ENCODE data around the gene ST3GAL5. TPM values are rescaled to one million over a fixed set of nuclear protein-coding genes. Genes with fewer than 3 reads are reported as not detected.

The ST3GAL5 gene
- total RNA-seq, 1 donor from 2014 or later = 12.9 TPM

GRCh38 chr2:85875350-85876050 lies 13.3 kb downstream of the ST3GAL5 start:
- peaks cover 11% of the 10 kb centered on the region for H3K4me1 Mint-ChIP-seq (ENCODE audit: unreplicated experiment)
- no peak overlapping the region for H3K4me3 Mint-ChIP-seq
- peaks cover 4% of the 10 kb centered on the region for H3K9me3 Mint-ChIP-seq
- TF ChIP-seq CTCF (conservative IDR thresholded peaks at IDR 0.05) = no peak
- DNase-seq (ENCODE audit: extremely low spot score, unreplicated experiment) = no peak
- H3K27ac Mint-ChIP-seq = peak overlapping the region; percentile 5
- H3K36me3 Mint-ChIP-seq = peaks cover 3% of the 10 kb centered on the region
- no peaks in the 10 kb centered on the region for H3K27me3 Mint-ChIP-seq

GRCh38 chr2:85873679-85874078 lies 15.1 kb downstream of the ST3GAL5 start:
- peak; percentile 52 for TF ChIP-seq CTCF (conservative IDR thresholded peaks at IDR 0.05)
- no peak for DNase-seq (ENCODE audit: extremely low spot score, unreplicated experiment)
- H3K36me3 Mint-ChIP-seq = peaks cover 3% of the 10 kb centered on the region
- no peaks in the 10 kb centered on the region for H3K27me3 Mint-ChIP-seq
- peaks cover 6% of the 10 kb centered on the region for H3K4me1 Mint-ChIP-seq (ENCODE audit: unreplicated experiment)
- H3K4me3 Mint-ChIP-seq = no peak overlapping the region
- no peaks in the 10 kb centered on the region for H3K9me3 Mint-ChIP-seq
- no peak overlapping the region for H3K27ac Mint-ChIP-seq

- H3K9me3 Mint-ChIP-seq = no peaks in the 10 kb centered on the region
- TF ChIP-seq CTCF (conservative IDR thresholded peaks at IDR 0.05) = no peak
- no peak for DNase-seq (ENCODE audit: extremely low spot score, unreplicated experiment)
- peaks cover 3% of the 10 kb centered on the region for H3K36me3 Mint-ChIP-seq
- H3K4me1 Mint-ChIP-seq (ENCODE audit: unreplicated experiment) = peaks cover 6% of the 10 kb centered on the region
- H3K4me3 Mint-ChIP-seq = no peak overlapping the region
- H3K27me3 Mint-ChIP-seq = no peaks in the 10 kb centered on the region
- no peak overlapping the region for H3K27ac Mint-ChIP-seq
Observed at GRCh38 chr2:85872536-85873161, 16.1 kb downstream of the ST3GAL5 start.

- Mint-ChIP-seq H3K4me3 (no peak overlapping the region), H3K27ac (no peak overlapping the region), H3K36me3 (no peaks in the 10 kb centered on the region), H3K9me3 (no peaks in the 10 kb centered on the region), H3K27me3 (no peaks in the 10 kb centered on the region), H3K4me1 (ENCODE audit: unreplicated experiment) (peaks cover 6% of the 10 kb centered on the region)
- DNase-seq (ENCODE audit: extremely low spot score, unreplicated experiment) = no peak
- no peak for TF ChIP-seq CTCF (conservative IDR thresholded peaks at IDR 0.05)
Observed at GRCh38 chr2:85871494-85872164, 17.2 kb downstream of the ST3GAL5 start.

- no peaks in the 10 kb centered on the region for H3K4me1 Mint-ChIP-seq (ENCODE audit: unreplicated experiment)
- no peaks in the 10 kb centered on the region for H3K9me3 Mint-ChIP-seq
- TF ChIP-seq CTCF (conservative IDR thresholded peaks at IDR 0.05) = no peak
- H3K4me3 Mint-ChIP-seq = no peak overlapping the region
- H3K27me3 Mint-ChIP-seq = no peaks in the 10 kb centered on the region
- no peak overlapping the region for H3K27ac Mint-ChIP-seq
- no peak for DNase-seq (ENCODE audit: extremely low spot score, unreplicated experiment)
- H3K36me3 Mint-ChIP-seq = no peaks in the 10 kb centered on the region
Observed at GRCh38 chr2:85868822-85869221, 20.0 kb downstream of the ST3GAL5 start.

All from type B pancreatic cell (in vitro differentiated cells).